T-helper 2 cell treated with Interferon-gamma antibody and Interleukin-4, amounts not matched to agents 100 ng/mL and 5 ng/mL, for 36 hours (primary cell): Measurements from ENCODE around the gene ADAP2. TPM values are rescaled to one million over a fixed set of nuclear protein-coding genes. Genes with fewer than 3 reads are reported as not detected.
"Not testable (repeated sequence)": the region's sequence is repeated elsewhere in the genome, so short reads cannot be mapped to it uniquely, and the experiment has no call there.

ENCODE experiments used
- intact Hi-C: fragments of 100-400 bp; cut with micrococcal nuclease; formaldehyde crosslinking; loops from one replicate; pipeline ENCODE4 v1.15.1; 2023
- total RNA-seq: library from RNA; stranded (reverse); gene quantifications from 2 replicates; pipeline ENCODE4 v1.2.3, GENCODE V29; 2022

ADAP2 gene
- total RNA-seq, 1 donor from 2014 or later = 0.91 TPM

DNA sequence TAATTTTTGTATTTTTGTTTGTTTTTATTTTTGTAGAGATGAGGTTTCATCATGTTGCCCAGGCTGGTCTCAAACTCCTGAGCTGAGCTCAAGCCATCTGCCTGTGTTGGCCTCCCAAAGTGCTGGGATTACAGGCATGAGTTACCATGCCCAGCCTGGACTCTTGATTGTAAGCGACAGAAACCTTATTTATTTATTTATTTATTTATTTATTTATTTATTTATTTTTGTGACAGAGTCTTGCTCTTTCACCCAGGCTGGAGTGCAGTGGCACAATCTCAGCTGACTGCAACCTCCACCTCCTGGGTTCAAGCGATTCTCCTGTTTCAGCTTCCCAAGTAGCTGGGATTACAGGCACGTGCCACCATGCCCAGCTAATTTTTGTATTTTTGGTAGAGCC lies 8.1 kb downstream of the ADAP2 start:
- intact Hi-C loops = not testable (repeated sequence)

DNA sequence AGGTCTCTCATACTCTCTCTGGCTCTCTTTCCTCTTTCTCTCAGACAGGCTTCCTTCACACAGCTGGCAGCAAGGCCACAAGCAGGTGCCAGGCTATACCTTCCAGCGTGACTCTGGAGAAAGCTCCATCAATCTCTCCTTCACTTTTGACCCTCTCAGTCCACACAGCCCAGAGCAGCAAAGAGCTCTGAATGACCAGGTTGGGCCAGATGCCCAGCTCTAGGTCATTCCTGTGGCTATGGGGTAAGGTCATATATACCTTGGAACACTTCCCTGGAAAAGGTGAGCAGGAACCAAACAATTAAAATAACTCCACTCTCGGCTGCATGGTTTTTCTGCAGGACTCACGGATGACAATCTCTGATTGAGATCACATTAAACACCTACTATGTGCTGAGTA lies 8.8 kb downstream of the ADAP2 start:
- intact Hi-C loops = no loop called here

DNA sequence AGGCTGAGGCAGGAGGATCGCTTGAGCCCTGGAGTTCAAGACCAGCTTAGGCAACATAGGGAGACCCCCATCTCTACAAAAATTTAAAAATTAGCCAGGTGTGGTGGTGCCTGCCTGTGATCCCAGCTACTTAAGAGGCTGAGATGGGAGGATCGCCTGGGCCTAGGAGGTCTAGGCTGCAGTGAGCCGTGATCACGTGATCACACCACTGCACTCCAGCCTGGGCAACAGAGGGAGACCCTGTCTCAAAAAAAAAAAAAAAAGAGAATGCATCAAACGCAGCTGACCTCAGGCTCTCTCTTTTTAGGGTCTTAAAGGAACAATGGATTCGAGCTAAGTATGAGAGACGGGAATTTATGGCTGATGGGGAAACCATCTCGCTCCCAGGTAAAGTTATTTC lies 9.8 kb downstream of the ADAP2 start:
- intact Hi-C loops = not testable (repeated sequence)

DNA sequence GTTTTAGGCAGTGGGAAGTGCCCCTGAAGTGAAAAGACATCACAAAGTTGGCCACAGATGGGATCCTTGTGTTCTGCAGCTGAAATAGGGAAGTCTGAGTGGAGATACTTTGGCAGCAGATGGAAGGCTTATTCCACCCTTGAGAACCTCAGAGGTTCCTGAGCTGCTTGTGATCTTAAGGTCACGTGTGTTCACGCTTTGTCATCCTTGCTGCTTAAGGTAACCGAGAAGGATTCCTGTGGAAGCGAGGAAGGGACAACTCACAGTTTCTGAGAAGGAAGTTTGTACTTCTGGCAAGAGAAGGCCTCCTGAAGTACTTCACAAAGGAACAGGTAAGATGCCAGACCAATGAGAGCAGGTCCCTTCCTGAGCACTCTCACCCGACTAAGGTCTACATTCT lies 12.2 kb downstream of the ADAP2 start:
- intact Hi-C loops = no loop called here

DNA sequence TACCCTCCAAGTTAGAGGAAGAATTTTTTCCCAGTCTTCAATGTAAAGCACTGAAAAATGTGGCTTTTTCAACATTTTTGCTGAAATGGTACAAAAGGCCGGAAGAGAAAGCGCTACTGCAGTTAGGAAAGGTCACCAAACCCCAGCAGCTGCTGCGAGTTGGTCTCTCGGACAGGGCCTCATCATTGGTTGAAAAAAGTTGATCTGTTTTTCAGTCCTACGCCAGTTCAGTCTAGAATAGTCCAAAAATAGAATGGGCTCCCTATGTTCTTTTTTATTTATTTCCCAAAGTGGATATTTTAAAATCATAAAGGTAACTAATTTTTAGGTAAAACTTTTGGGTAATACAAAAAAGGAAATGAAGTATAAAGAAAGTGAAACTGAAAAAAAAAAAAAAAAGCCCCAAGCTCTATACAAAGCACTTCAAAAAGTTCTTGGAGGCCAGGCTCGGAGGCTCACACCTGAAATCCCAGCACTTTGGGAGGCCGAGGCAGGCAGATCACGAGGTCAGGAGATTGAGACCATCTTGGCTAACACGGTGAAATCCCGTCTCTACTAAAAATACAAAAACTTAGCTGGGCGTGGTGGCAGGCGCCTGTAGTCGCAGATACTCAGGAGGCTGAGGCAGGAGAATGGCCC lies 17.4 kb downstream of the ADAP2 start:
- intact Hi-C loops = no loop called here

DNA sequence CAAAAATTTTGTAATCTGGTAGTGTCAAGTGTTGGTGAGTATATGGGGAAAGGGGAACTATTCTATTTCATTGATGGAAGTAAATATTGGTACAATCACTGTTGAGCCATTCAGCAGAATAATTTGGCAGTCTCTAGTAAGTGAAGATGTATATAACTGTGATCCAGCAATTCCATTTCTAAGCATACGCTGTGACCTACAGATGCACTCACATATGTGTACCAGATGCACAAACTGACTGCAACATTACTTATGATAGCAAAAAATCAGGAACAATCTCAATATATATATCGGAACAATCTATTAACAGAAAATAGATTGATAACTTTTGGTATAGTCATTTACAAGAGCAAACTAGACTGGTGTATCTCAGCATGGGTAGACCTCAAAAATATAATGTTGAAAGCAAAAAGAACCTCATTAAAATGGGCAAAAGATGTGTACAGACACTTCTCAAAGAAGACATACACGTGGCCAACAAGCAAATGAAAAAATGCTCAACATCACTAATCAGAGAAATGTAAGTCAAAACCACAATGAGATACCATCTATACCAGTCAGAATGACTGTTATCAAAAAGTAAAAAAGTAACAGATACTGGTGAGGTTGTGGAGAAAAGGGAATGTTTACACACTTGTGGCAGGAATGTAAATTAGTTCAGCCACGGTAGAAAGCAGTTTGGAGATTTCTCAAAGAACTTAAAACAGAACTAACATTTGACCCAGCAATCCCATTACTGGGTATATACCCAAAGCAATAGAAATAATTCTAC lies 20.7 kb downstream of the ADAP2 start:
- intact Hi-C loops = no loop called here

DNA sequence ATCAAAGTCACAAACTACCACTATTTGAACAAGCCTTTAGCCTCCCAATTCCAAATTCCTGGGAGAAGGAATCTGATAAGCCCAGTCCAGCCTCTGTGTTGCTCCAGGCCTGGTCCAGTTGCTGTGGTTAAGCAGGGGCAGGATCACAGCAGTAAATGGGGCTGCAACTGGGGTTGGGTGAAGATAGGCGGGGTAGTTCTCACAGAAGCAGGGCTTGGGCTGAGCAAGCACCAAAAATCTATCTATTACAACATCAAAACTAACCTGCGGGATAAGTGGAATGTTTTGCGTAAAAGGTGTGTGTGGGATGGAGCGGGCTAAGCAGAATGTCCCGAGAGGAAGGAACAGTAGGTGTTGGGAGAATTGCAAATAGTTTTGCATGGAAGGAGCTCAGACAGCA lies 26.1 kb downstream of the ADAP2 start:
- intact Hi-C loops = no loop called here

DNA sequence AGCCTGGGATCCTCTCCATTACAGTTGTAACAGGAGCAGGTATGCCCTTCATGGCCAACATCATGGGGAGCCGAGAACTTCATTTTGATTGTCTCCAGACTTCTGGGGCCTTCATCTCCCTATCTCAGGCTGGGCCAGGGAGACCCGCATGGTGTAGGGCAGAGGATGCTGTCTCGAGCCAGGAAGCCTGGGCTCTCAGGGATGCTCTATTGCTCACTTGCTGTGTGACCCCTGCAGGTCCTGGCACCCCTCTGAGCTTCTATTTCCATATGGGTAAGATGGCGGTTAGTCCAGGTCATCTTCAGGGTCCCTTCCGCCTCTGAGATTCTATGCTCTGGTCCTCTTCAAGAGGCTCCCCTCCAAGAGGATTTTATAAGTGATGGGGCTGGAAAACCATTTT lies 28.4 kb downstream of the ADAP2 start:
- intact Hi-C loops = no loop called here

DNA sequence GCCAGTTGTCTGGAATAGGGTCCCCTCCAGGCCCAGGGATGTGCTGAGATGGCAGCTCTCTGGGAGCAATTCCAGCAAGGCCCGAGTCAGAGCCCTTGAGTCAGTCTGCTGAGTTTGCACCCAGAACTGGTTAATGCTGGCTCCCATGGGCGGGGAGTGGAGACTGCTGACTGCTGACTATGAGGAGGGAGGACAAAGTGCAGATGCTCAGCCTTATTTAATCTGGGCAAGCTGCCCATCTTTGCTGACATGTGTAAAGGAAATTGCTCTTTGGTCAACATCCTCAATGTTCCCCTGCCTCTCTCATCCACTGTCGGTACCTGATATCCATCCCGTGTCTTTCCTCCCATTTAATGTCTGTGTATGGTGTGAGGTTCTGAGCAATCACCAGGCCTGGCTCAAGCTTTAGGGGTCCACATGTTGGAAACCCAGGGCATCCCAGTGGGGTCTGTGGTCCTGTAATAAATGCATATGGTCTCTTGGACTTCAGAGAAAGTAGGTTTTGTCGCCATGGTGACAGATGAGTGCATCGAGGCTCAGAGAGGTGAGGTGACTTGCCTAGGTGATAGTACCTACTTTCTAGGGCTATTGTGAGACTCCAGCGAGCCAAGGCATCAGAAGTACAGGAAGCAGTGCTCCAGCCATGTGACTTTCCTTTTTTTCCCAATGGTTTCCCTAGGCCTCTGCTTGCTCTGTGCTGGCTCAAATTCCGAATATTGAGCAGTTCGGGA lies 29.1 kb downstream of the ADAP2 start:
- intact Hi-C loops = no loop called here

DNA sequence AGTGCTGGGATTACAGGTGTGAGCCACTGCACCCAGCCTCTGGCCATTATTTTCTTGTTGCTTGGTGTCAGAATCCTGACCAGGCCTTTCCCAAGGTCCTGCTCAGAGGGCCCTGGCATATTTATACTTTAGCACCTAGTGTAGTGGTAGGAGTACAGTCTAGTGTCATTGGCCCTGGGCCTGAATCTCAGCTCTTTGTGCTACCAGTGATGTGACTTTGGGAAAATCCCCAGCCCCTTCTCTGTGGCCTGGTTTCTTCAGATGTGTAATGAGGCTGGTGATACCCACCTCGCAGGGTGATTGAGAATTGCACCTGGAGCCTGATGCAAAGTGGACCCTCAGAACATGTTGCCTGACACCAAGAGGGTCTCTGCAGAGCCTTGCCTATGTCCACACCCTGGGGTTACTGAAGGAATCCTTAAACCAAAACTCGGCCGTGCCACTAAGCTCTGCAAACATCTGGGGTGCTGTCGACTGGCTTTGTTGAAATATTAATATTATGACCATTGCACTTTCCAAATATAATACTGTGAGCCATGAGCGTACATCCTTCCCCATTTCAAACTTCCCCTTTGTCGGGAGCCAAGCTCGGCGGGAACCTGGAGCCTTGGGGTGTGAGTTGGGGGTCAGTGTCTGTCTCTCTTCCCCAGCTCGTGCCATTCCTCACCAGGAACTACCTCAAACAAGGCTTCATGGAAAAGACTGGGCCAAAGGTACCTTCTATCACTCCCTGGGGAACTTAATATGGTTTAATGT lies 31.1 kb downstream of the ADAP2 start:
- intact Hi-C loops = no loop called here

DNA sequence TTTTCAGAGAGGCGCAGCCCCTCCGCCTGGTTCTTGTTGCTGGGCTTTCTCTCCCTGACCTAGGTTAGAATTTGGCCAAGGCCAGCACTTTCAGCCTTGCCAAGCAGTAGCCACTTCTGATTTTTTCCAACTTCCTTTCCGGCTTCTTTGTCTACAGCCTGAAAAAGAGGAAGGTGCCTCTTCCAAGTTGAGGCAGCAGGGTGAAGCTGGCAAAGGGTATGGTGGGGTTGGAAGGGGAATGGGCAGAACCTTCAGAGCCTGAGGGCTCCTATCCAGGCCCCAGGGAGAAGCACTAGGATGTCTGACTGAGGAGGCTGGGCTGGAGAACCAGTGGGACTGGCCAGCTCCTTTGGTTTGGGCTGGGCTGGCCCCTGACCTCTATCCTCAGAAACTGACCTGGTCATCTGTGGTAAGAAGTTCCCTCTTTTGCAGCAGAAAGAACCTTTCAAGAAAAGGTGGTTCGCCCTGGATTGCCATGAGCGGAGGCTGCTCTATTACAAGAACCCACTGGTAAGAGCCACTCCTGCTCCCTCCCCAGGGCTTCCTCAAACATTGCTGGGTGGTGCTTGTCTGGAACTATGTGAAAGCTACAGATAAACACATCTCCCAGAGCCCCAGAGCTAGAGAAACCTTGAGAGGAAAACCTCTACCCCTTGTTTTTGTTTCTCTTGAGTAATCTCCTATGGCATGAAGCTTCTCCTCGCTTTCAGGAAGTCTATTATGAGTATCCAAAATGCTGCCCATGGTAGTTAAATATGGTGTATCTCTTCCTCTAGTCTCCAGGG lies 32.5 kb downstream of the ADAP2 start:
- intact Hi-C loops = no loop called here

DNA sequence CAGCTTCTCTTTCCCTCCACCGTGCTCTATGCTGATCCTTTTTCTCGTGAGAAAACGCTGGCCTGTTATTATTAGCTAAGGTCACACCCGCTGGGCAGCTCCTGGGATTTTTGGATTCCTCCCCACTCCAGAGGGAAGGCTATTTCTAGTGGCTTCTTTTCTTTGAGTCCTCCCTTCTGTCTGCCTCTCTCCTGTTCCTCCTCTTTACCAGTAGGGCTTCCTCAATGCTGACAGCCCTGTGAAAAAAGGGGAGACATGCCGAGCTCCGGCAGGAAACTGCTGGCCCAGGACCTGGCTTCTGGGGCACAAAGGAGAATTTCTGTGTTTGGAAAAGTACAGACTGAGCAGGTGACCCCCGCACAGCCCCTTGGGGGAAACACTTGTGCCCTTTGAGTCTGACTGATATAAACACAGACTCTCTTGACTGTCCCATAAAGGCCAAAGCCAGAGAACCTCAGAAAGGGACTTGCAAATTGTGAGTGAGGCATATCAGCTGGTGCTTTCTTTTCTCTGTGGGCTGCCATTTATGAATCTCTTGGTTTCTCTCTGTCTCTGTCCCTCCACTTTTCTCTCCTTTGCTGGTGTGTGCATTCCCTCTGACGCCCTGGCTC lies 35.1 kb downstream of the ADAP2 start:
- intact Hi-C loops = no loop called here

DNA sequence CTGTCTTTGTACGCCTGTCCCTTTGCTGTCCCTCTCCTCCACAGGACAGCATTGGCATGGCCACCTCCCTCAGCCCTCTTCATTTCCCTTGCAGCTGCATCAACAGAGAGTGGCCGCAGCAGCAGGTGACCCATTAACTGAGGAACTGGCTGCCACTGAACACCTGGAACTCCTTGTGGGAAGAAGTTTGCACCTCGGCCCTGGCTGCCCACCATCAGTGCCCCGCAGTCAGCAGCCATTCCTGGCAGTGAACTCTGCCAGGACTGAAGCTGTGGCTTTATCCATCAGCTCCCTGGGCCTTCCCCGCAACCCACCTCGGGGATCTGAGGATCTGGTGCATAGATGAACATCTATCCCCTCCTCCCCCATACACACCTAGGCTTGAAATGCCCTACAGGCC lies 36.0 kb downstream of the ADAP2 start:
- intact Hi-C loops = no loop called here

DNA sequence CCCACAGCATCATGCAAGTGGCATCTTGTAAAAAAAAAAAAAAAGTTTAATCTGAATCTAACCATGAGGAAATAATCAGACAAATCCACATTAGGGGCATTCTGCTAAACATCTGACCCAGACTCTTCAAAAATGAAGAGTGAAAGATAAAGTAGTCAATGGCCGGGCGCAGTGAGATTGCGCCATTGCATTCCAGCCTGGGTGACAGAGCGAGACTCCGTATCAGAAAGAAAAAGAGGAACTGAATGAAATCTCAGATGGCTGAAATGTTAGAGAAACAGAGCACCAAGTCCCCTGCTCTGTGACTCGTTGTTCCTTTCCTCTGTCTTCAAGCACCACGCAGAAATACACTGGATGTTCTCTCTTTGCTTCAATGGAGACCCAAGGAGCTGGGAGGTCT lies 36.4 kb downstream of the ADAP2 start:
- intact Hi-C loops = no loop called here

DNA sequence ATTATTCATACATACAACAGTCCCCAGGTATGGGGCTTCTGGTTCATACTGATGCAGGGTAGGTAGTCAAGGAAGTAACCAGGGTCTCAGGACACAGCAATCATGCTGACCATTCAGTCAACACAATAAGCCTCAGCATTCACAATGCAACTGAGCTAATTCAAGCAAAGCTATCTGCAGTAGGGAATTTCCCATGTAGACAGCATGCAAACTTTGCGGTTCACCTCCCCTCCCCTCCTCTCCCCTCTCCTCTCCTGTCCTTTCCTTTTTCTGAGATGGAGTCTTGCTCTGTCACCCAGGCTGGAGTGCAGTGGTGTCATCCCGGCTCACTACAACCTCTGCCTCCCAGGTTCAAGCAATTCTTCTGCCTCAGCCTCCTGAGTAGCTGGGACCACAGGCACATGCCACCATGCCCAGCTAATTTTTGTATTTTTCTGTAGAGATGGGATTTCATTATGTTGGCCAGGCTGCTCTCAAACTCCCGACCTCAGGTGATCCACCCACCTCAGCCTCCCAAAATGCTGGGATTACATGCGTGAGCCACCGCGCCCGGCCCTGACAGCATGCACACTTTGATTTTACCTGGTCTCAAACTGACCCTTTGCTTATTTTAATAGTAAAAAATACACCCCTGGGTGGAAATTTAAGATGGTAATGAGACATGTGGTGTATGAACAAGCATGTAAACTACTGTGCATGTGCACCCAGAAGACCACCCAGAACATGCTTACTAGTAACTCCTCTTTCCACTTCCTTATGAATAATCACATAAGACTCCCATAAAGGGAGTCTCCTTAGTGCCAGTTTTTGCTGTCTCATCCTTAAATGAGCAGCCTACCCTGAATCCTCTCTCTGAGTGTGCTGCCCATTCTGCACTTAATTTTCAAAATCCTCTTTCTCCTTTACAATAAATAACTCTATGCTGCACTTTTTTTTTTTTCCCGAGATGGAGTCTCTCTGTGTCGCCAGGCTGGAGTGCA lies 39.8 kb downstream of the ADAP2 start:
- intact Hi-C loops = no loop called here

DNA sequence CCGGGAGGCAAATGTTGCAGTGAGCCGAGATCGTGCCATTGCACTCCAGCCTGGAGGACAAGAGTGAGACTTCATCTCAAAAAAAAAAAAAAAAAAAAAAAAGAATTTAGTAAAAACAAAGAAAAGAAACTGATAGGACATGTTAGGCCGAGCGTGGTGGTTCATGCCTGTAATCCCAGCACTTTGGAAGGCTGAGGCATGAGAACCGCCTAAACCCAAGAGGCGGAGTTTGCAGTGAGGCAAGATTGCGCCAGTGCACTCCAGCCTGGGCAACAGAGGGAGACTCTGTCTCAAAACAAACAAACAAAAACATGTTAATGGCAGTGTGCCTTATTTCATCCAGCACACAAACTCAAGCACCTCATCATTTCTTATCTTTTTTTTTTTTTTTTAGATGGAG lies 42.6 kb downstream of the ADAP2 start:
- intact Hi-C loops = not testable (repeated sequence)

DNA sequence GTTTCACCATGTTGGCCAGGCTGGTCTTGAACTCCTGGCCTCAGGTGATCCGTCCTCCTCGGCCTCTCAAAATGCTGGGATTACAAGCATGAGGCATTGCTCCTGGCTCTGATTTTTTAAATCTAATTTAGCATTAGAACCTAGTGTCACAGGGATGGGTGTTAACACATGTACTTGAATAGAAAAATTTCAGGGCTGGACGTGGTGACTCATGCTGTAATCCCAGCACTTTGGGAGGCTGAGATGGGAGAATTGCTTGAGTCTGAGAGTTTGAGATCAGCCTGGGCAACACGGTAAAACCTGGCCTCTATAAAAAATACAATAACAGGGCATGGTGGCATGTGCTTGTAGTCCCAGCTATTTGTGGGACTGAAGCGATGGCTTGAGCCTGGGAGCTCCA lies 43.1 kb downstream of the ADAP2 start:
- intact Hi-C loops = no loop called here

DNA sequence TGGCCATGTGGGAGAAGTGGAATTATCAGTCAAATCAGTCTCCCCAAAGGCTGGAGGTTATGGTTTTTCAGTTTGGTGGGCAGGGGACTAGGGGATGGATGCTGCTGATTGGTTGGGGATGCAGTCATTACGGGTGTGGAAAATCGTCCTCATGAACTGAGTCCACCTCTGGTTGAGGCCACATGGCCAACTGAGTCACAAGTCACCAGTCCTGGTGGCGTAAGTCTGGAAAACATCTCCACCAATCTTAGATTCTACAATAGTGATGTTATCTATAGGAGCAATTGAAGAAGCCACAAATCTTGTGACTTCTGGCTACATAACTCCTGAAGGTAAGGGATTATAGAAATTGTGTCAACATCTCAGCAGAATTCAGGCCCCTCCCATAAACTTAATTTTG lies 43.9 kb downstream of the ADAP2 start:
- intact Hi-C loops = no loop called here

DNA sequence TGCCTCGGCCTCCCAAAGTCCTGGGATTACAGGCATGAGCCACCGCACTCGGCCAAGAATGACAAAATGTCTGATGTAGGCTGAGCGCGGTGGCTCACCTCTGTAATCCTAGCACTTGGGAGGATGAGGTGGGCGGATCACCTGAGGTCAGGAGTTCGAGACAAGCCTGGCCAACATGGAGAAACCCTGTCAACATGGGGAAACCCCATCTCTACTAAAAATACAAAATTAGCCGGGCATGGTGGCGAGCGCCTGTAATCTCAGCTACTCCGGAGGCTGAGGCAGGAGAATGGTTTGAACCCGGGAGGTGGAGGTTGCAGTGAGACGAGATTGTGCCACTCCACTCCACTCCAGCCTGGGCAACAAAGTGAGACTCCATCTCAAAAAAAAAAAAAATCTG lies 46.2 kb downstream of the ADAP2 start:
- intact Hi-C loops = not testable (repeated sequence)
